Thymus (tissue), 11 donors: Measurements from ENCODE around the gene SYCP2. TPM values are rescaled to one million over a fixed set of nuclear protein-coding genes. Genes with fewer than 3 reads are reported as not detected.

ENCODE experiments used
- DNase-seq, 9 donors: peaks; one replicate each; pipeline ENCODE4 v3.0.0-alpha.2; 2013; ENCODE audit warnings: low spot score in 9 of 9, low read depth in 6 of 9, missing footprints in 1 of 9
- H3K27ac ChIP-seq, 2 donors: one replicate each; pipeline ENCODE4 v1.5.1; 2013; ENCODE audit warnings: control low read depth in 1 of 2, low read depth in 1 of 2, low read length in 1 of 2, mild to moderate bottlenecking in 1 of 2, moderate library complexity in 1 of 2
- H3K27me3 ChIP-seq, 2 donors: one replicate each; pipeline ENCODE4 v1.5.1; 2013; ENCODE audit warnings: low read length in 1 of 2; ENCODE audit not compliant: control insufficient read depth in 2 of 2, insufficient read depth in 1 of 2
- H3K36me3 ChIP-seq, 2 donors: one replicate each; pipeline ENCODE4 v1.5.1; 2013; ENCODE audit warnings: low read length in 1 of 2, mild to moderate bottlenecking in 1 of 2, moderate library complexity in 1 of 2; ENCODE audit not compliant: control insufficient read depth in 2 of 2, insufficient read depth in 2 of 2
- H3K4me1 ChIP-seq, 2 donors: one replicate each; pipeline ENCODE4 v1.5.1; 2013; ENCODE audit warnings: low read length in 2 of 2; ENCODE audit not compliant: control insufficient read depth in 2 of 2, insufficient read depth in 2 of 2
- H3K4me3 ChIP-seq, 2 donors: one replicate each; pipeline ENCODE4 v1.5.1; 2013; ENCODE audit warnings: low read length in 2 of 2, control low read depth in 1 of 2, mild to moderate bottlenecking in 1 of 2
- H3K9me3 ChIP-seq, 2 donors: one replicate each; pipeline ENCODE4 v1.5.1; 2013; ENCODE audit warnings: low read length in 1 of 2, mild to moderate bottlenecking in 1 of 2; ENCODE audit not compliant: control insufficient read depth in 2 of 2, insufficient read depth in 1 of 2
- WGBS: extraction: QIAGEN DNeasy Blood & Tissue Kit; methylation state at CpG from one replicate; pipeline ENCODE4 v1.1.7; 2013; 5-methylcytosine and 5-hydroxymethylcytosine counted together
- polyA plus RNA-seq: library from polyadenylated mRNA; stranded (reverse); fragments of 200-250 nt; gene quantifications from one replicate; pipeline ENCODE4 v1.2.3, GENCODE V29; 2013
- total RNA-seq: library from RNA; stranded (reverse); fragments of 120-200 nt; gene quantifications from one replicate; pipeline ENCODE4 v1.2.4, GENCODE V29; 2013
- donor health status: healthy.

SYCP2 gene
- total and polyA plus RNA-seq, 2 donors = 2.5 to 7.9 TPM

DNA sequence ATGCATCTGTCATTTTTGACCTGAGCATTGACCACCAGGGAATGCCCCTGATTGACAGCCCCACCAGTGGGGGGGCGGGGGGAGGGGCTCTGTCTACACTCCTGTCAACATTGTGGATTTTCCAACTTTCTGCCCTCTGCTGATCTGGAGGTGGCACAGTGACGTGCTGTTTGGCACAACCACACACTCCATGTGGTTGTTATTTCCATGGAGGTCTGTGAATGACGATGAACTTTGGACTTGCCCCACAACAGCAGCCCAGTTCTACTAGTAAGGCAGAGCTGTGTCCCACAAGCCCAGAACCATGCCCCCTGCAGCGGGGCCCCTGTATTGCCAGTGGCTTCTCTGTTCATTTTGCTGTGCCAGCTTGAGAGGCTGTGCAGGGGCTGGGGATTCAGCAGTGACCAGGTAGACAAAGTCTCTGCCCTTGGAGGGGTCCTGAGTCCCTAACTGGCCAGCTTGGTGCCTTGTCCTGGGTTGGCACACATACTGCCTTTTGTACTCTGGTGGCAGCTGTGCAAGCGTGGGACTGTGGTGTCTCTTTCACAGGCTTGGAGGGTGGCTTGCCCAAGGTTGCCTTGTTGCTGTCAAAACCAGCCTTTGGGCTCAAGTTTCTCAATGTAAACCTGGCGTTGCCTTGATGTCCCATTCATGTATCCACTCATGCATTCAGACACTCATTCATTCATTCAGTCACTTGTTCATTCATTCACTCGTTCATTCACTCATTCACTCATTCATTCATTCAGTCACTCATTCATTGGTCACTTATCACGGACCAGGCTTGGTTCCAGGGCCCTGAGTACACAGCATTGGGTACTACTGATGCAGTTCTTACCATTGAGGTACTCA is 108.5 kb downstream of the SYCP2 start:
- no peaks in the 10 kb centered on the region for H3K27me3 ChIP-seq
- H3K9me3 ChIP-seq = no peaks in the 10 kb centered on the region
- H3K4me3 ChIP-seq = no peak overlapping the region
- no peak for DNase-seq
- 84% methylated on average over 8 of the region's 8 CpGs for WGBS
- no peaks in the 10 kb centered on the region for H3K36me3 ChIP-seq
- peaks cover 0 to 4% of the 10 kb centered on the region in 2 donors for H3K4me1 ChIP-seq
- no peak overlapping the region for H3K27ac ChIP-seq

DNA sequence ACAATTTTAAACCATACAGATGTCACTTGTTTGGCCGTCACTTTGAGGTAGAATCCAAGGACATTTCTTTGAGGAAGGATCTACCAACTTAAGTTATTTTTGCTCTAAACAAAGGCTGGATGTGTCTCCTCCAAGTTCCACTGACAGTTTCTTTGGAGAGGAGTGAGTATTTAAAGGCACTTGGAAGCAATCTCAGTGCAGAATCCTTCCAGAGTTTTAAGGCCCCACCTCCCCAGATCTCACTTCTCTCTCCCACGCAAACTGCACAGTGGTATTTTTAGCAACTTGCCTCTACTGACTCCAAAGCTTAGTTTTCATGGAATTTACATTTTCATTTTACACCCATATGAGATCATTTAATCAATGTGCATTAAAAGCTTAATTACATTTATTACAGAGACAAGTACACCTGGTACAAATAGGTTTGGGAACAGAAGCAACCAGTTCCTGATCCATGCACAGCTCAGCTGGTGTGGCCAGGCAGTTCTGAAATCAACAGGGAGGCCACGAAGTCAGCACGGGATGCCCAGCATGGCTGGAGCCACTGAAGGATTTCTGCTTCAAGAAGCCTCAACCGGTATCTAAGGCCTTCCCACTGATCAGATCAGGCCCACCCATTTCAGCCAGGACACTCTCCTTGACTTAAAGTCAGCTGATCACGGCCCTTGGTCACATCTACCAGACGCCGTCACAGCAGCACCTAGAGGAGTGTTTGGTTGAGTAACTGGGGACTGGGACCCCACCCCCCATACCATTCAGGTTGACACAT is 109.8 kb downstream of the SYCP2 start:
- Histone ChIP-seq H3K4me3 (no peak overlapping the region), H3K27ac (no peak overlapping the region), H3K36me3 (no peaks in the 10 kb centered on the region), H3K27me3 (no peaks in the 10 kb centered on the region), H3K4me1 (peaks cover 0 to 4% of the 10 kb centered on the region in 2 donors), H3K9me3 (no peaks in the 10 kb centered on the region)
- 89% methylated on average over 8 of the region's 8 CpGs for WGBS
- DNase-seq = no peak

DNA sequence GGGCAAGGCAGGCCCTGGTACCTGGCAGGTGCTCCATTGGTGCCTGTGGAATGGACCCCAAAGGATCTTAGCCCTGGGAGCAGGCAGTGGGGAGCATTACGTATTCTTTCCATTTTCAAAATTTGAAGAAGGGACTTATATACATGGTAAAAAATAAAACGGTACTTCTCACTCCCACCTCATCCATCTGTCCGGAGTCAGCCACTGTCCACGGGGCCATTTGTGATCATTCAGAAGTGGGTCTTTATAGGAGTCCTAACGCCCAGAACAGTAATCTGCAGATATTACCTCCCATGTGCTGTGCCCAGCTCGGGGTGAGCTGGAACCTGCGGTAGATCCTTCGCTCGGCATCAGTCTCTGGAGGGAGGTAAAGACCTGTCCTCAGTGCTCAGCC is 110.4 kb downstream of the SYCP2 start:
- Histone ChIP-seq H3K4me3 (no peak overlapping the region), H3K27ac (no peak overlapping the region), H3K36me3 (no peaks in the 10 kb centered on the region), H3K4me1 (peaks cover 0 to 4% of the 10 kb centered on the region in 2 donors), H3K27me3 (no peaks in the 10 kb centered on the region), H3K9me3 (no peaks in the 10 kb centered on the region)
- WGBS = 93% methylated on average over 9 of the region's 9 CpGs
- DNase-seq = no peak

DNA sequence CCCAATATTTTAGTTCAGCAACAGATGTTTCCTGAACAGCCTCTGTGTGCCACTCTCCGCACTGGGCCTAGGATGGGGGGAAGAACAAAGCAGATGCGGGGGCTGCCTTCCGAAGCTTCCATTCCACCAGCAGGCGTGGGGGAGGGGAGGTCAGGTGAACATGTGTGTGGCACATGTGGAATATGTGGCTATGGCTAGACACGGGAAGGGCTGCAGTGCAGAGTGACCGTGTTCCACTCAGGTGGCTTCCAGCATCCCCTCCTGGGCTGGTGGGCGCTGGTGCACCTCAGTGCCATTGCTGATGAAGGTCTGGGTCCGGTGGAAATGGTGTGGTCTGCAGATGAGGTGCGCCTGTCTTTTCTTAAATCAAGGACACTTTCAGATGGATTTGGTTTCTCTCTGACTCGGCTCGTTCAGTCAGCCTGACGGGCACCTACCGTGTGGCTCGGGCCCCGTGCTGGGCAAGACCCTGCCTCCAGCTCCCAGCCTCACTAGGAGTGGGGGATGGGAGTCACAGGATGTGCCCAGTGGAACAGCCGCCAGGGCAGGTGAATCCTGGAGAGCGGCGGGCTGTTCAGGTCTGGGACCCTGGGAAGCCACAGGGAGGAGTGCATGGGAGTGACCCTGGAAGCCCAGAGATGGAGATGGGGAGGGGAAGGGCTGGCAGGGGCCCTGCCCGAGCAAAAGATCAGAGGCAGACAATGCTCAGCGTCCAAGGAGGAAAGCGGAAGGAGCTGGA is 111.0 kb downstream of the SYCP2 start:
- no peak for DNase-seq
- WGBS = 85% methylated on average over 21 of the region's 21 CpGs
- H3K27ac ChIP-seq = no peak overlapping the region

GRCh38 chr20:59821788-59822187 is 111.6 kb downstream of the SYCP2 start:
- no peaks in the 10 kb centered on the region for H3K9me3 ChIP-seq
- DNase-seq = no peak
- H3K27me3 ChIP-seq = no peaks in the 10 kb centered on the region
- H3K4me3 ChIP-seq = no peak overlapping the region
- 87% methylated on average over 18 of the region's 19 CpGs for WGBS
- H3K4me1 ChIP-seq = peaks cover 0 to 4% of the 10 kb centered on the region in 2 donors
- no peaks in the 10 kb centered on the region for H3K36me3 ChIP-seq
- no peak overlapping the region for H3K27ac ChIP-seq

More for the DNA sequence above, 111.0 kb downstream of the SYCP2 start:
- H3K9me3 ChIP-seq = no peaks in the 10 kb centered on the region
- H3K36me3 ChIP-seq = no peaks in the 10 kb centered on the region
- no peak overlapping the region for H3K4me3 ChIP-seq
- H3K4me1 ChIP-seq = peaks cover 0 to 4% of the 10 kb centered on the region in 2 donors
- H3K27me3 ChIP-seq = no peaks in the 10 kb centered on the region

DNA sequence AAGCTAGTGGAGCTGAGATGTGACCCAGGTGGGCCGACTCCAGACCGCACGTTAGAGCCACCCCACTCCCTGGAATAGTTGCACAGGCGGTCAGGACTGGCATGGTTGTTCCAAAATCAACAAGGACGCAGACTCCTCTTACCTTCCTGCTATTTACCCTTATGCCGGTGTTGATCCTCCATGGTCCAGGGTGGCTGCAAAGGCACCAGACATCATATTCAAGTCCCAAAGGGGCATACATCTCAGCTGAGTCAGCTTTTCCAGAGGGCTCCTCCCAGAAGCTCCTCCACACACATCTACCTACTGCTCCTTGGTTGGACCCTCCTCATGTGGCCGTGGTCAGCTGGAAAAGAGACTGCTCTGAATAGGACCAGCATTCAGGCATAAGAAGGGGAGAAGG is 112.2 kb downstream of the SYCP2 start:
- Histone ChIP-seq H3K27me3 (no peaks in the 10 kb centered on the region), H3K27ac (no peak overlapping the region), H3K36me3 (no peaks in the 10 kb centered on the region), H3K4me1 (peaks cover 0 to 4% of the 10 kb centered on the region in 2 donors), H3K9me3 (no peaks in the 10 kb centered on the region), H3K4me3 (no peak overlapping the region)
- 94% methylated on average over 7 of the region's 7 CpGs for WGBS
- DNase-seq = no peak

- Histone ChIP-seq H3K9me3 (no peaks in the 10 kb centered on the region), H3K4me1 (peaks cover 0 to 4% of the 10 kb centered on the region in 2 donors), H3K4me3 (no peak overlapping the region), H3K27me3 (no peaks in the 10 kb centered on the region), H3K27ac (peak overlapping the region; percentile 21 to 48), H3K36me3 (no peaks in the 10 kb centered on the region)
- DNase-seq = peak in 1 of 9 donors; percentile 27
- WGBS = 87% methylated on average over 11 of the region's 11 CpGs
These were observed 113.0 kb downstream of the SYCP2 start for GRCh38 chr20:59820204-59821041.

- no peaks in the 10 kb centered on the region for H3K36me3 ChIP-seq
- no peak for DNase-seq
- WGBS = 92% methylated on average over 20 of the region's 20 CpGs
These were observed 113.8 kb downstream of the SYCP2 start for GRCh38 chr20:59819496-59820203.

More at GRCh38 chr20:59819496-59820203, 113.8 kb downstream of the SYCP2 start:
- H3K4me3 ChIP-seq = no peak overlapping the region
- H3K27me3 ChIP-seq = no peaks in the 10 kb centered on the region
- no peaks in the 10 kb centered on the region for H3K9me3 ChIP-seq
- H3K27ac ChIP-seq = no peak overlapping the region
- peaks cover 0 to 4% of the 10 kb centered on the region in 2 donors for H3K4me1 ChIP-seq
